GF-D8 (cell line): Measurements from ENCODE around the gene ATXN7.

Source experiments
- DNase-seq: peaks from one replicate; lab custom pipeline; 2025; lab: John Stamatoyannopoulos, UW

Gene ATXN7, protein sequence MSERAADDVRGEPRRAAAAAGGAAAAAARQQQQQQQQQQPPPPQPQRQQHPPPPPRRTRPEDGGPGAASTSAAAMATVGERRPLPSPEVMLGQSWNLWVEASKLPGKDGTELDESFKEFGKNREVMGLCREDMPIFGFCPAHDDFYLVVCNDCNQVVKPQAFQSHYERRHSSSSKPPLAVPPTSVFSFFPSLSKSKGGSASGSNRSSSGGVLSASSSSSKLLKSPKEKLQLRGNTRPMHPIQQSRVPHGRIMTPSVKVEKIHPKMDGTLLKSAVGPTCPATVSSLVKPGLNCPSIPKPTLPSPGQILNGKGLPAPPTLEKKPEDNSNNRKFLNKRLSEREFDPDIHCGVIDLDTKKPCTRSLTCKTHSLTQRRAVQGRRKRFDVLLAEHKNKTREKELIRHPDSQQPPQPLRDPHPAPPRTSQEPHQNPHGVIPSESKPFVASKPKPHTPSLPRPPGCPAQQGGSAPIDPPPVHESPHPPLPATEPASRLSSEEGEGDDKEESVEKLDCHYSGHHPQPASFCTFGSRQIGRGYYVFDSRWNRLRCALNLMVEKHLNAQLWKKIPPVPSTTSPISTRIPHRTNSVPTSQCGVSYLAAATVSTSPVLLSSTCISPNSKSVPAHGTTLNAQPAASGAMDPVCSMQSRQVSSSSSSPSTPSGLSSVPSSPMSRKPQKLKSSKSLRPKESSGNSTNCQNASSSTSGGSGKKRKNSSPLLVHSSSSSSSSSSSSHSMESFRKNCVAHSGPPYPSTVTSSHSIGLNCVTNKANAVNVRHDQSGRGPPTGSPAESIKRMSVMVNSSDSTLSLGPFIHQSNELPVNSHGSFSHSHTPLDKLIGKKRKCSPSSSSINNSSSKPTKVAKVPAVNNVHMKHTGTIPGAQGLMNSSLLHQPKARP

DNA sequence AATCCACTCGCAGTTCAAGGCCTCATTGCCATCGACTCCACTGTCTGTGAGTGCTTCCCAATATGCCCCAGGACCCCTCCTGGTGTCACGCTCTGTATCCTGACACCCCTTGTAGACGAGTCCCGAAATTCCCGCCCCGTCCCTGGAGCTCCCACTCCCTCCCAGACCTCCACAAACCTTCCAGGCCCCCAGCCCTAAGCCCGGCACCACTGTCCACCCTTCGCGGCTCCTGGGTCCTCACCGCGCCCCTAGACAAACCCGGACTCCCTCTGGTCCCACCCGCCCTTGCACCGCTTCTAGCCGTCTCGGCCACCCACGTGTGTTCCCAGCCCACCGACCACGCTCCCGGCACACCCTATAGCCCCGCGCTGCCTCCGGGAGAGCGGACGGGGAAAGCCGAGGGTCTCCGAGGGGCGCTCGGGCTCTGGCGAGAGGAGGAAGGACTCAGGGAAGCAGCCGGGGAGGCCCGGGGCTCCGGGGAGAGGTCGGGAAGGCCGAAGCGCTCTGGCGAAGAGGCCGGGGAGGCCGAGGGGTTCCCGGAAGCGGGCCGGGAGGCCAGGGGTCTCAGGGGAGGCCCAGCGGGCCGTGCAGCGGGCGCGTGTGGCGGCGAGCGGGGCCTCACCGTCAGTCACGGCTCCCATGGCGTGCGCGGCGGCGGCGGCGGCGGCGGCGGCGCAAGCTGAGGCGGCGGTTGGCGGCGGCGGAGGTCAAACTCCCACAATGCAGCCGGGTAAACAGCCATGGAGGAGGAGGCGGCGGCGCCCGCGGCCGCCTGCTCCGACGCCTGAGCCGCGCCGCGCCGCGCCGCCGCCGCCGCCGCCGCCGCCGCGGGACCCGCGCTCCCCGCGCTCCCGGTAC is at the start of gene ATXN7, which contains the start of gene THOC7:
Gene ATXN7, plus strand, starts transcription at position 718 of the 858 bp plus-strand sequence. CDS start 48,732 bp downstream, outside the sequence.
Gene THOC7, minus strand, starts transcription at position 656 of the 858 bp plus-strand sequence. Its CDS starts 15 bp downstream, at position 641.
- DNase-seq: peak; percentile 11

GRCh38 chr3:63814237-63814636 is 49.4 kb upstream of the ATXN7 start:
- no peak for DNase-seq

DNA sequence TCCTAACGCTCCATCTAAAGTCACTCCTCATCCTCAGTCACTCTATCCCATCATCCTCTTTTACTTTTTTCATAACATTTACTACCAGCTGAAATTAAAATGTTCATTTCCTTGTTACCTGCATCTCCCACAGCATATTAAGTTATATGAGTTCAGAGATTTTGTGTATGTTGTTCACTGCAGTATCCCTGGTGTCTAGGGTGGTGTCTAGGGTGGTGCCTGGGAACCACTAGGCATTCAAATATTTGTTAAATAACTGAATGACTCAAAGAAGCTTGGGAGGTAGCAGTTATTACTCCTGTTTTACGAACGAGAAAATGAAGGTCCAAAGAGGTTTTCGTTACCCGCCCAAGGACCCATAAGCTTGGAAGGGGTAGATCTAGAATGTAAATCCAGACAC is 46.4 kb upstream of the ATXN7 start:
- no peak for DNase-seq

- no peak for DNase-seq
These were observed 45.2 kb upstream of the ATXN7 start for GRCh38 chr3:63818282-63819150.

DNA sequence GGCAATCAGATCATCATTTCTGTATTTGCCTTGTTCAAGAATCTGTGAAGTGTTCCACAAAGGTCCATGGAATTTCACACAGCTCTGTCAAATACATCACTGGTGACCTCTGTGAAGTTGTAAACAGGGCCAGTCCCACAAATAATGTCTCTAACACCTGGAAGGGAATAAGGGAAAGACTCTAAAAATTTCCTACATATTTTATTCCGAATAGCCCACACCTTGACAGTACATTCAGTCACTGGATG is 44.6 kb upstream of the ATXN7 start, which contains the start of gene C3orf49:
Gene C3orf49, plus strand, starts transcription at position 149 of the 248 bp plus-strand sequence. CDS start 173 bp downstream, outside the sequence.
- DNase-seq: no peak

- DNase-seq: no peak
These were observed 39.4 kb upstream of the ATXN7 start for GRCh38 chr3:63824309-63824708.

GRCh38 chr3:63830526-63830925 is 33.1 kb upstream of the ATXN7 start:
- no peak for DNase-seq

DNA sequence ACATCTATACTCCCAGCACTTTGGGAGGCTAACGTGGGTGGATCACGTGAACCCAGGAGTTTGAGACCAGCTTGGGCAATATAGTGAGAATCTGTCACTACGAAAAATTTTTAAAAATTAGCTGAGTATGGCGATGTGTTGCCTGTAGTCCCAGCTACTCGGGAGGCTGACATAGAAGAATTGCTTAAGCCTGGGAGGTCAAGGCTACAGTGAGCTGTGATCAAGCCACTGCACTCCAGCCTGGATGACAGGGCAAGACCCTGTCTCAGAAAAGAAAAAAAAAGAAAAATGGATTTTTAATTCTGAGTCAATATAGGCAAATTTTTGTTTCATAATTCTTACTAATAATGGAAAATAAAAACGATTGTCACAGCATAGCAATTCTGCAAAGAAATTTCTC is 31.3 kb upstream of the ATXN7 start:
- no peak for DNase-seq

GRCh38 chr3:63841704-63842103 is 22.0 kb upstream of the ATXN7 start:
- no peak for DNase-seq

DNA sequence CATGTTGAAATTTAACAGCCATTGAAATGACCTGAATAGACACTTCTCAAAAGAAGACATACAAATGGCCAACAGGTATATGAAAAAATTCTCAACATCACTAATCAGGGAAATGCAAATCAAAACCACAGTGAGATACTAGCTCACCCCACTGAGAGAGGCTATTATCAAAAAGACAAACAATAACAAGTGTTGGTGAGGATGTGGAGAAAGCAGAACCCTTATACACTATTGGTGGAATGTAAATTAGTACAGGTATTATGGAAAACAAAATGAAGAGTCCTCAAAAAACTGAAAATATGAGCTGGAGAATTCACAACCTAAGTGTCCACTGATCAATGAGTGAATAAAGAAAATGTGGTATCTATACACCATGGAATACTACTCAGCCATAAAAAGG is 21.5 kb upstream of the ATXN7 start:
- DNase-seq: no peak

DNA sequence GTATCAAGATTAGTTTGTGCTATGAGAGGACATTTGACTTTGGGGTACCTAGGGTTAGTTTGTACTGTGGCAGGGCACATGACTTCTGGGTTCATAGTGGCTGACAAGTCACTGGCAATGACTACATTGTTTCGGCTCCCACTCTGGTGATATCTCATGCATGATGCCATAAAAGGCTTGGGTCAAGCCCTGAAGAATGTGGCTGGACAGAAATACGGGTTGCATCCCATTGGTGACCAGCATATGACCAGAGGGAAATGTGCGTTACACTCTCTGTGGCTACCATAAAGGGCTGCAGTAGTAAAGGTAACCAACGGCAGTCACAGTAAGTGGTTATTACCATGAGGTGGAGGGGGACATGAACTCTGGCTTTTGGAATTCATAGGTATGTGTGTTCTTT is 18.5 kb upstream of the ATXN7 start:
- no peak for DNase-seq

DNA sequence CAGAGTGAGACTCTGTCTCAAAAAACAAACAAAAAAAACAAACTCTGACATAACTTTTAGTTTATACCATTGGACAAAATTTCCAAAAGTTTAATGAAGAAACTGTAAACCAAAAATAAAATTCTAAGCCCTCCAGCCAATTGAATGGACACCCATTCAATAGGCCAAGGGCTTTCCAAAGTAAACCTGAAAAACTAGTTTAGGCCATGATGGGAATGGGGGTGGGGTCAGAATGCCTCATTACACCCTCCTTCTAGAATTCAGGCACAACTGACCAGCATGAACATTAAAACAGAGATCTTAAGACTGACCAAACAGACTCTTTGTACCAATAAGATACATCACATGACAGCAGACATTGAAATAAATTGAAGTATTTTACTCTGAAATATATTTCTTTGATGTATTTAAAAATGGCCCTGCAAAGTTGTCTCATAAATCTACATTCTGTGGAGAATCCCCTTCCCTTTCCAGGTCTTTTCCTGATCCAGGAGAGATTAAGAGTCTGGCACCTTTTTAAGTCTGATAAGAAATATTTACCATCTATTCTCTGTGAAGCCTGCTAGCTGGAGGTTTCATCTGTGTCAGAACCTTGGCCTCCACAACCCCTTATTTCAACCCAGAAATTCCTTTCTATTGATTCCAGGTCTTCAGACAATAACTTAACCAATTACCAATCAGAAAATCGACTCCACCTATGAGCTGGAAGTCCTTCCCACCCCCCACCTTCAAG is 15.8 kb upstream of the ATXN7 start:
- no peak for DNase-seq

- no peak for DNase-seq
These were observed 14.5 kb upstream of the ATXN7 start for GRCh38 chr3:63849175-63849574.

- DNase-seq: no peak
These were observed 12.4 kb upstream of the ATXN7 start for GRCh38 chr3:63851287-63851686.

DNA sequence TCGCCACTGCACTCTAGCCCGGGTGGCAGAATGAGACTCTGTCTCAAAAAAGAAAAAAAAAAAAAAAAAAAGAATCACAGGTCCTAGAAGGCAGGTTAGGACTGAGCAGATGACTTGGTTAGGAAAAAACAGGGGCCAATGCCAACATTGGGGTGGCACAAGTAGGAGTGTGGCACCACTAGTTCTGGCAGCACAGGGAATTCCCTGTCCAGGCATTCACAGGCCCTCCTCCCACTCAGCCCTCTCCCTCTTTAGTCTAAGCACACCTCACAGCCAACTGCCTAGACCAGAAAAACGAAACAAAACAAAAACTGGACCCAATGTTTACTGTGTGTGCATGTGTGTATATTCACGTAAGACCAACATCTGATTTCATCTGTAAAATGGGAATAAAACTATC is 10.6 kb upstream of the ATXN7 start:
- DNase-seq: no peak

- DNase-seq: no peak
These were observed 8.2 kb upstream of the ATXN7 start for GRCh38 chr3:63855333-63855940.

GRCh38 chr3:63857311-63857710 is 6.4 kb upstream of the ATXN7 start:
- DNase-seq: no peak

DNA sequence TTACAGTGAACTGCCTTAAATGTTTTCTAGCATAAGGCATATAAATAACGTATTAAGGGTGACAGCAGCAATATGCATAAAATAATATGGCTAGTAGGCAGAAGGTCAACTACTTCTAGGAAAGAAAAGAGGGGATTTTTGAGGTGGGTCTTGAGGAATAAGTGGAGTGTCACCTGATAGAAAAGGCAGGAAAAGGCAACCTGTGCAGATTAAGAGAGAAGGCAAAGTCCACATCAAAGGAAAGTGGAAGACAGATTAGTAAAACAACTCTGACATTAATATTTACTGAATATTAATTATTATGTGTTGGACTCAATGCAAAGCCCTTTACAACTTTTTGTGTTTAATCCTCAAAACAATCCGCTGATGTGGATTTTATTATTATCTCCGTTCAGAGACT is 2.9 kb upstream of the ATXN7 start:
- no peak for DNase-seq

DNA sequence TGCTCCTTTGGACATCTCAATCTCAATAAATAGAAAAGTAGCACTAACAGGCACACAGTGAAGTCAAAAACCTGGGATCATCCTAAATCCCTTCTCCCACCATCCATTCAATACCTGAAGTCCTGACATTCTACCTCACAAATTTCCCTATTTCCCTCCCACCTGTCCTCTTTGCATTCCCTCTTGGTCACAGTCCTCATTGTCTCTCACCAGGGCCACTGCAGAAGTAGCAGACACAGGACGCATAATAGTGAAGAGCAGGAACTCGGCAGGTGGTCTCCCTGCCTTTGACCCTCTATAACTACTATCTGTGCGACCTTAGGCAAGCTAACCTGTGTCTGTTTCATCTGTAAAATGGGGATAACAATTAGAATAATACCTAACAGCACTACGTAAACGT is 2.4 kb upstream of the ATXN7 start:
- DNase-seq: no peak

GRCh38 chr3:63862804-63863149 is 890 bp upstream of the ATXN7 start:
- no peak for DNase-seq
